ENCODE results near the gene ILDR1.
"Not testable (repeated sequence)": the region's sequence is repeated elsewhere in the genome, so short reads cannot be mapped to it uniquely, and the experiment has no call there.

Gene ILDR1

DNA sequence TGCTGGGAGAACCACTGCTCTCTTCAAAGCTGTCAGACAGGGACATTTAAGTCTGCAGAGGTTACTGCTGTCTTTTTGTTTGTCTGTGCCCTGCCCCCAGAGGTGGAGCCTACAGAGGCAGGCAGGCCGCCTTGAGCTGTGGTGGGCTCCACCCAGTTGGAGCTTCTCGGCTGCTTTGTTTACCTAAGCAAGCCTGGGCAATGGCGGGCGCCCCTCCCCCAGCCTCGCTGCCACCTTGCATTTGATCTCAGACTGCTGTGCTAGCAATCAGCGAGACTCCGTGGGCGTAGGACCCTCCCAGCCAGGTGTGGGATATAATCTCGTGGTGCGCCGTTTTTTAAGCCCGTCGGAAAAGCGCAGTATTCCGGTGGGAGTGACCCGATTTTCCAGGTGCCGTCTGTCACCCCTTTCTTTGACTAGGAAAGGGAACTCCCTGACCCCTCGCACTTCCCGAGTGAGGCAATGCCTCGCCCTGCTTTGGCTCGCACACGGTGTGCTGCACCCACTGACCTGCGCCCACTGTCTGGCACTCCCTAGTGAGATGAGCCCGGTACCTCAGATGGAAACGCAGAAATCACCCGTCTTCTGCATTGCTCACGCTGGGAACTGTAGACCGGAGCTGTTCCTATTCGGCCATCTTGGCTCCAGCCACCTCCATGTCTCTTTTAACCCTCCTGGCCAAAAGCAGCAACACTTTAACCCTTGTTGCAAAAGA is 83.7 kb downstream of the ILDR1 start:
- not testable (repeated sequence) for DNase-seq
